Measurements from ENCODE around the gene SLC8A2.

GRCh38 chr19:47405854-47406417 is 65.8 kb downstream of the SLC8A2 start:
- TF ChIP-seq SIX5 (IDR thresholded peaks at IDR 0.05; ENCODE audit: low read depth, low read length, severe bottlenecking): no peak
- no peak for TF ChIP-seq RELA (IDR thresholded peaks at IDR 0.05; ENCODE audit: borderline replicate concordance, partially characterized antibody)
- no peak for TF ChIP-seq REST (IDR thresholded peaks at IDR 0.05; ENCODE audit: low read depth, low read length)
- TF ChIP-seq SMC3 (IDR thresholded peaks at IDR 0.05; ENCODE audit: borderline replicate concordance, low read length): no peak
- no peak for TF ChIP-seq FOS (IDR thresholded peaks at IDR 0.05; ENCODE audit: borderline replicate concordance, extremely low read depth, insufficient read length)
- no peak for TF ChIP-seq ETV6 (conservative IDR thresholded peaks at IDR 0.05 in 1 of 2, IDR thresholded peaks at IDR 0.05 in 1 of 2; ENCODE audit: borderline replicate concordance in 1 of 2, low read depth in 1 of 2)
- no peak for TF ChIP-seq EZH2 (IDR thresholded peaks at IDR 0.05; ENCODE audit: borderline replicate concordance, control insufficient read depth, low read depth, low read length)
- TF ChIP-seq RAD21 (IDR thresholded peaks at IDR 0.05; ENCODE audit: insufficient read depth, low read depth, low read length): no peak
- no peak for TF ChIP-seq ELK1 (IDR thresholded peaks at IDR 0.05; ENCODE audit: low read depth, low read length)
- no peak for TF ChIP-seq CTCF (IDR thresholded peaks at IDR 0.05 in 2 of 3, conservative IDR thresholded peaks at IDR 0.05 in 1 of 3; ENCODE audit: control insufficient read depth in 2 of 3, extremely low read depth in 1 of 3, insufficient read depth in 1 of 3, low read depth in 3 of 3, low read length in 3 of 3)
